HG02763 (cell line): ENCODE data around the gene ADAM19.

Experiments
- ATAC-seq: cut with Tn5 transposase; IDR thresholded peaks from one replicate; pipeline ENCODE4 v1.9.1; 2021; ENCODE audit warnings: mild to moderate bottlenecking, moderate library complexity; ENCODE audit not compliant: unreplicated experiment

The ADAM19 gene

DNA sequence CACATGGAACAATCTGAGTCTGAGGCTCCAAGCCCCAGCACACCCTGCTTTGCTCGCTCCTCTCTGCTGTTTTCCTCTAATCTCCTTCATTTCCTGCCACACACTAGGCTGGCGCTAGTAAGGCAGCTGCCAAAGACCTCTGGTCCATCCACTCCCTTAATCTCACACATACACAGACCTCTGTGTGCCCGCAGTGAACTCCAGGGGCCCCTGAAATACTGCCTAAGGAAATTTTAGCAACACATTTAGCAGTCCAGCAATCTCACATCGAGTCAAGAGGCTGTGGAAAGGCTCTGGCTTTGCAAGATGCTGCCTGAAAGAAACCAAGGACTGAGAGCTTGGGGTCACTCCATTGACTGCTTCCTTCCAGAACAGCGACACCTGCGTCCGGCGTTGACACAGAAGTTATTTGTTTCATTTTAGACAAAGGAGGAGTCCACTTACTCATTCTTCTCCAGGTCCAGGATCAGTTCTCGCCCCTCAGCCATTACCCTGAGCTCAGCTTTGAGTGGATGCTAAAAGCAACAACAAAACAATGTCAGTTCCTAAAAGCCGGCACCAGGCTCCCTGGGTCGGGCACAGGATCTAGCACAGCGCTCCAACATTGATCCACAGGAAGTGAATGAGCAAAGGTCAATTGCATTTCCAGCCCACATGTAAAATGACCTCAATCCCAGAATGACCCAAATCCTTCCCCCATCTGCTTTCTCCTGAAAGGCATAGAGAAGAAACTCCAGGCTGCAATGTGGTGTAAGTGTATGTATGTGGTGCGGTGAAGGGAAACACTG lies 11.5 kb downstream of the ADAM19 start:
- ATAC-seq = no peak

DNA sequence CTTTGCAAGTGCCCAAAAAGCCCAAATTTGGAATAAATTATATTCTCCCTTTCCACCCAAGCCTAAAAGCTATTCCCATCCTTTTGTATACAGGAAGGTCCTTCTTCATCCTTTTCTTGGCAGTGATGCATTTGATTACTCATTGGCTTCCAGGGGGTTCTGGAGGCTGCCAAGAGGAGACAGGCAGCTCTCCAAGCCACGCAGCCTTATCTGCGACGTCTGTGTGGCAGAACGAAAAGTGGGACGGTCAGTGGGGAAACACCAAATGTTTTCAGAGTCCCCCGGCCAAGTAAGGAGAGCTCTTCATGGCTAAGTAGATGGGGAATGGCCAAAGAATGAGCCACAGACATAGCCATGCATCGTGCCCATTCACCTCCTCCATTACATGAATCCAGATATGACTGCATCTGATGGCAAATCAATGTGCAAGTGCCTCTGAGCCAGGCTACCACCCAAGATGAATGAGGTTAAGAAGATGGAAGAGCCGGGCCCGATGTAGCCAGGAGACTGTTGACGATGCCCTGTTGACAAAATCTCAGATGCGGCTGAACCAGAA lies 12.1 kb downstream of the ADAM19 start:
- no peak for ATAC-seq

DNA sequence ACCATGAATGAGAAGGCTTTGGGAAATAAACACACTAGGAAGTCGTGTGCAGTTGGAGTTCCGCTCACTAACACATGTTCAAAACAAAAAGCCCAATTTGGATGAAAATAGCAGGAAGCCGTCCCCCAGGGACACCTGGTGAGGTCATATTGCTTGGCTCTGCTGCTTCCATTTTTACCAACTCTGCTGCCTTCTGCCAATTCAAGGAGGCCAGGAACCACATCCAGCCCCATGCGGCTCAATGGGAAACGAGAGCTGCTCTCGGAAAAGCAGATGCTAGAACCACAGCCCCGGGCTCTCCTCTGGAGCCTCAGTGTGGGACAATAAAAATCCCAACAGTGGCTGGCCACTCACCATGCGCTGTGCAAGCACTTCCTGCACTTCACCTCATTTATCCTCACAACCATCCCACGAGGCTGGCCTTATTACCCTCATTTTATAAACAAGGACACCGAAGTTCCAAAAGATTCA lies 13.4 kb downstream of the ADAM19 start:
- ATAC-seq = no peak

DNA sequence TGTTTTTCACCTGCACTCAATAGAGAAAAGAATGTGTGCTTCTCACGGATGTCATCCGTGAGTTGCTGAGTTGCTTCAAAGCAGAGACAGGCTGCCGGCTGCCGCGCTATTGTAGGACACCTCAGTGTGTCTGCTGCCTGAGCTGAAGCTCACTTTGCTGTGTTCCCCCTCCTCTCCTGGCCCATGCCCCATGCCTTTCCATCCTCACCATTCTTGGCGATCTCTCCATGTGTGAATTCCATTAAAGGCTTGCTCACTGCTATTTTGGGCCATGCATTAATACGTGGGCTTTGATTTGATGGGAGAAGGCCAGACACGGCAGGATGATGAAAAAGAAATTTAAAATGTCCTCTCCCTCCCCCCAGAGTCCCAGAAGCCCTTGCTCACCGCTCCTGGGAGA lies 14.5 kb downstream of the ADAM19 start:
- ATAC-seq = no peak

DNA sequence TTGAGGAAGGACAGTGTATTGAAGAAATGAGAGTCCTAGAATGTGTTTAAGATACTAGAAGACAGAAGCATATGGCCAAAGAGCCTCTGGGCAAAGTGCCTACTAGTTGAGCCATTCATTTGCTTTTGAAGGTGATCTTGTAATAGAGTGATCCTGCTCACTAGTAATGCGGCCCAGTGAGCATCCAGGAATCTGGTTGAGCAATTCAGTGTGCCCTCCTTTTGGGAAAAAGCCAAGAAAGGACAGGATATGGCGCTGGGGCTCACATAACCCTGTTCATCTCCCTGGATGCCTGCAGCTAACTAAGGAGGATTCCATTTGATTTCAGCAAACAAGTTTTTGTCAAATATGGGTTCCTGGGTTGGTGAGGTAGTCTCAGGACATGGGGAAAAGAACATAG lies 16.3 kb downstream of the ADAM19 start:
- ATAC-seq = no peak

DNA sequence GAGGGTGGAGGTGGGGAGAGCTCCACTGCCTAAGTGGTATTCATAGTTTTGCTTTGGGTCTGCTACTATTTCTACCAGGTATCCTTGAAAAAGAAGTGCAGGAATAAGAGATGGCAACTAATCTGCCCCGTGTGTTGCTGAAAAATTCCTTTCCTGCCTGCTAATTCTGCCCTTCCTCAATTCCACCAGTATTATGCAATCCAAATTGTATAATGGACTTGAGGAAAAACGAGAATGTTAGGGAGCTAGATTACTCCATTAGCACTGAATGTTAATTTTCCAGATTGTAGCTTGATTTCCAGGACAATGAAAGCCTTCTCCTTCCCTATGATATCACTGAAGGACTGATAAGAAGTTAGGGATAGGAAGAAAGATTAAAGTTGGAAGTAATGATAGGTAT lies 16.9 kb downstream of the ADAM19 start:
- no peak for ATAC-seq

DNA sequence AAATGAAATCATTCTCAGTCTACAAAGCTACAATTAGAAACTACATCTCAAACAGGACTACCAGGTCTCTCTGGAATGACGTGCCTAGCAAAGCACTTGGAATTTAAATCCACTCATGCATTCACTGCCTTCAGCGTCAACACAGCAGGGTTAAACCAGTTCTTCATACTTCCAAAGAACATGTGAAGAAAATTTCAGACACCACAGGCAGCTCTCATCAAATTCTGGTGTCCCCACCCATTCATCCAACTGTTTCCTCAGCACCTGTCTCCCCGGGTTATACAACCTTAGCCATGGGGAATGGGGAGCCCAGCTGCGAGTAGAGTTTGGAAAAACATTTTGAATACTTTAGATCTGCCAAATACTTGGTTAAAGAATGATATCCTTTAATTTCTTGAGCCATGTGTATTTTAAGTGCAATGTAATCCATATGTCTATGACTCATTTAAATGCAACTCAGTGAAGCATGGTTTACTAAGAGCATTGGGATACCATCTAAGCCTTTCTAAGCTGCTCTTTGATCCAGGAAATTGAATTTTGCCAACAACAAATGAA lies 17.5 kb downstream of the ADAM19 start:
- no peak for ATAC-seq

DNA sequence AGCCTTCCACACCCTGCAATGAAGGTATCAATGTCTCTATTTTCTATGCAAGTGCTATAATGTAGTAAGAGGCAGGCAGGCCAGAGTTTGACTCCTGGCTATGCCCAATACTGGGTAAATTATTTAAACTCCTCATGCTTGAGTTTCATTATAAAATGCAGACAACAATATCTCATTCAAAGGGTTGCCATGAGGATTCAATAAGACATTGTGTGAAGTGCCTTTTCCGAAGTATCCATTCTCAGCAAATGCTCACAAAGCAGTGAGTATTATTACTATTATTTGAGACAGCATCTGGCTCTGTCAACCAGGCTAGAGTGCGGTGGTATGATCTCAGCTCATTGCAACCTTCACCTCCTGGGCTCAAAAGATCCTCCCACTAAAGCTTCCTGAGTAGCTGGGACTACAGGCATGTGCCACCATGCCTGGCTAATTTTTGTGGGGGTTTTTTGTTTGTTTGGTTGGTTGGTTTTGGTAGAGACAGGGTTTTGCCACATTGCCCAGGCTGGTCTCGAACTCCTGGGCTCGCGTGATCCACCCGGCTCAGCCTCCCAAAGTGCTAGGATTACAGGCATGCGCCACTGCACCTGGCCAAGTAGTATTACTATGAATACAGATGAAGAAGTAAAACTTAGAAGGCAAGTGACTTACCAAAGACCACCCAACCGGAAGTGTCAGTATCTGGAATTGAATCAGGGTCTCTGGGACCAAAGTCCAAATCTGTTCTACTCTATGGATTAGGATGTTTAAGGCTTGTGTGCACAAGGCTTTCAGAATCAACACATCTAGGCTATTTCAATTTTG lies 18.8 kb downstream of the ADAM19 start:
- ATAC-seq = no peak

DNA sequence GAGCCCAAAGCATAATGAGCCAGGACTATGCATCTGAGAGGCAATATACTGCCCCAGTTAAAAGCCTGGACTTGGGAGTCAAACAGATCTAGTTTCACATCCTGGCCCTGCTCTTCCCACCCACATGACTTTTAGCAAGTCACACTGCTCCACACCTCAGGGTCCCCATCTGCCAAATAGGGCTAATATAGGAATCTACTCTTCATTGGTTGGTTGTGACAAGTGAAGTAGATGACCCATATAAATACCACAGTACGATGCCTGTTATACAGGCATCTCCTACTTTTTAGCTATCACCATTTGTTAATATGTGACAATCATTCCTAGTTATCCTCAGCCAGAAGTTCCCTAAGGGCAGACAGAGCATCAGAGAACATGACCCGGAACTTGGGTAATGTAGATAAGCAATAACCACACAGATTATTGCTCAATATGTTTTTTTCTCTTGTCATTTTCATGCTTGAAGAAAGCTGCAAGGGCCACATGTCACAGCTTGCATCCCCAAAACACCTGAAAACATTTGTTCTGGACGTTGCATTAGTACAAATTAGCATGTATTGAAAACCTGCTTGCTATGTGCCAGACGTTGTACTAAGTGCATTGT lies 20.4 kb downstream of the ADAM19 start:
- no peak for ATAC-seq

DNA sequence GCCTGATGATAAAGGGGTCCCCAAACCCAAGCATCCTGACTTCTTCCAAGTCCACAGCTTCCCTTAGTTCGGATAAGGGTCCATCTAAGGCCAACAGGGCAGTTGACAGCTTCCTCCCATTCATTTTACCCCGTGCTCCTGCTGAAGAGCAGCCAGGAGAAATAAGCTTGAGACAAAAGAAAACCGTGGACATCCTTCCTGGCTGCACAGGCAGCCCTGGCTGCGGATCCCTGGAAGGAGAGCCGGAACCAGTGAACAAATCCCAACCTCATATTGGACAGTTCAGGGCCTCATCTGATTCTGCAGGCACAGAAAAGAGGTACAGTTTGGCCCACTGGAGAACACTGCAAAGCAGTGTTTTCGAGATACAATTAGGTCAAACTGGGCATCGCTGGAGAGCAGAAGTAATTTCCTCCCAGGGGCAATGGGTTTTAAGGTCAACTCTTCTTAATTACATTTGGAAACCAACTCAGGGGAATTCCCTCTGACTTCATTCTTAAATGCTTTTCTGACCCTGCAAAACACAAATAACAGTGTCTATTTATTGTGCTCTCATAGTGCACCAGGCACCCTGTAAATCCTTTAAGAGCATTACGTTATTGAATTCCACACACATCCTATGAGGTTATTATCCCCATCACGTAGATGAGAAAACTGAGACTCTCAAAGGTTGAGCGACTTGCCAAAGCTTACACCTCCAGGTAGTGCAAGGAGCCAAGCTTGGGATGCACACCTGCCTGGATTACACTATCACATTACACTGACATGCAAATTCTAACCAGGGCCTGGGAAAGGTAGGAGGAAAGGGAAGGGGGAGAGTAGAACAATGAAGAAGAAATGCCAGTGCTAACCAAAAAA lies 21.2 kb downstream of the ADAM19 start:
- ATAC-seq = no peak

DNA sequence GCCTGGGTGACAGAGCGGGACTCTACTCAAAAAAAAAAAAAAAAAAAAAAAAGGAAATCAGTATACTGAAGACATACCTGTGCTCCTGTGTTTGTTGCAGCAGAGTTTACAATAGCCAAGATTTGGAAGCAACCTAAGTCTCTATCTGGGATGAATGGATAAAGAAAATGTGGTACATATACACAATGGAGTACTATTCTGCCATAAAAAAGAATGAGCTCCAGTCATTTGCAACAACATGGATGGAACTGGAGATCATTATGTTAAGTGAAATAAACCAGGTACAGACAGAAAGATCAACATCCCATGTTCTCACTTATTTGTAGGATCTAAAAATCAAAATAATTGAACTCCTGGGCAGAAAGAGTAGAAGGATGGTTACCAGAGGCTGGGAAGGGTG lies 22.9 kb downstream of the ADAM19 start:
- no peak for ATAC-seq

DNA sequence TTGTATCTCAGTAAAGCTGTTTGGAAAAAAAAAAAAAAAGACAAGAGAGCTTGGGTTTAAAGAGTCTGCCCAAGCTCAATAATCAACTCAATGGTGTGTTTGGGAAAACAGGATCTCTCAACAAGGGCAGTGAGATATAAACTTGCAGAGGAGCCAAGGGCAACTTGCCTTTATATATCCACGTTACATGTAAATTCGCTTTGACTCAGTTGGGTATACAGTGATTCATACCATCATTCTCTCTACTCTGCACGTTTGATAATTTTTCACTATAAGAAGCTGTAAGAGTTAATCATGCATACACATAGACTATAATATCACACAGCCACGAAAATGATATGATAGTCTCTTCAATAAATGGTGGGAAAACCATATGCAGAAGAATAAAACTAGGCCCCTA lies 24.9 kb downstream of the ADAM19 start:
- no peak for ATAC-seq

DNA sequence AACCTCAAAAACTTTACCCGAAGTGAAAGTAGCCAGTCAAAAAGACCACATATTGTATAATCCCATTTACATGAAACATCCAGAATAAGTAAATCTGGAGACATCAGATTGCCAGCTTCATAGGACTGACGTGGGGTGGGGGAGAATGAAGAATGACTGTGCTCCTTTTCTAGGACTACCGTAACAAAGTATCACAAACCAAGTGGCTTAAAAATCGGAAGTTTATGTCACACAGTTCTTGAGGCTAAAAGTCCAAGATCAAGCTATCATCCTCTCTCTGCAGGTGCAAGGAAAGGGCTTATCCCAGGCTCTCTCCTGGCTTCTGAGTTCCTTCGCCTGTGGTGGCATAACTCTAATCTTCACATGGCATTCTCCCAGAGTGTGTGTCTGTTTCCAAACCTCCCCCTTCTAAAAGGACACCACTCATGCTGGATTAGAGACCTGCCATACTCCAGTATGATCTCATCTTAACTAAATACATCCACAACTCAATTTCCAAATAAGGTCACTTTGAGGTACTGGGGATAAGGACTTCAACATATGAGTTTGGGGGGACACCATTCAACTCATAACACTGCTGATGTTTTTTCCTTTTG lies 25.5 kb downstream of the ADAM19 start:
- no peak for ATAC-seq

DNA sequence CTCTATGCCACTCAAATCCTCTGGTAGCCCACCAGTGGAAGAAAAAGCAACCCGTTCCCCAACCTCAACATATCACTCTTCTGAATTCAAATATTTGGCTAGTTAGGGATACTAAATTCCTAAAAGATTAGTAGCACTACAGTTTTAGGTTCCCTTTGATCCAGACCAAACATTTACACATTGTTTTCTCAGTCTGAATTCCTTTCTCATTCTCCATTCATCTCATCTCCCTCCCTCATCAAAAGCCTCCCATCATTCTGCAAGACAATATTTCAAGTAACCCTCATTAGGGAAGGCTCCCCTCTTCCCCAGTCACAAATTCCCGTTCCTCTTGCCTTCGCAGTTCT lies 26.3 kb downstream of the ADAM19 start:
- ATAC-seq = no peak

DNA sequence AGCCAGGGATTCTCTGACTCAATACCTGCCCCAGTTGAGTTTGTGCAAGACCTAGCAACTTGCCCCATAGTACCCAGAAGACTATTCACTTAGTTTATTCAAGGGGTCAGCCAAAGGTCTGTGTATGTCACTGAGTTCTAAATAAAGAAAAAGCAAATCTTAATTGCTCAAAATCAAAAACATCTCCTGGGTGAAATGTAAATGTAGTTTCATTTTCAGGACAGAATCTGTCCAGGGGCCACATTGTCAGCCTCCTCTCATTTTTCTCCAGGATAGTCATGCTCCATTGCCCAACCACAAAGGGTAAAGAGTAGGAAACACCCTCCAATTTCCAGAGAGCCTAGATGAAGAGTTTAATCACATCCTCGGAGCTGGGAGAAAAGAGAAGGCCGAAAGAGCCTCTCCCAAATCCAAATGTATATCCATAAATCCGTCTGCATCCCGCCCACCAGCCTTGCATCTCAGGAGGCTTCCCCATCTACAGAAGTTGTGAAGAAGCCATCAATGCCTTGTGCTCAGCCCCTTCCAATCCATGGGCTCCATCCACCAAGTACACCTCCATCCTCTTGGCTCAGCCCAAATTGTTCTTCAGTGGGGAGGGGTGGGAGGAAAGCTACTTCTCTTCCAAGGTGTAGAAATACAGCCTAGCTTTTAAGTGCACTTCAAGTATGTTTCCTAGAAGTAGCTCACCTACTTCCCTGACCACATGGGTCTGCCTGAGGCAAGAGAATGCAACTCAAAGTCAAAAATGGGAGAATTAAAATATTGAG lies 26.9 kb downstream of the ADAM19 start:
- ATAC-seq = no peak

DNA sequence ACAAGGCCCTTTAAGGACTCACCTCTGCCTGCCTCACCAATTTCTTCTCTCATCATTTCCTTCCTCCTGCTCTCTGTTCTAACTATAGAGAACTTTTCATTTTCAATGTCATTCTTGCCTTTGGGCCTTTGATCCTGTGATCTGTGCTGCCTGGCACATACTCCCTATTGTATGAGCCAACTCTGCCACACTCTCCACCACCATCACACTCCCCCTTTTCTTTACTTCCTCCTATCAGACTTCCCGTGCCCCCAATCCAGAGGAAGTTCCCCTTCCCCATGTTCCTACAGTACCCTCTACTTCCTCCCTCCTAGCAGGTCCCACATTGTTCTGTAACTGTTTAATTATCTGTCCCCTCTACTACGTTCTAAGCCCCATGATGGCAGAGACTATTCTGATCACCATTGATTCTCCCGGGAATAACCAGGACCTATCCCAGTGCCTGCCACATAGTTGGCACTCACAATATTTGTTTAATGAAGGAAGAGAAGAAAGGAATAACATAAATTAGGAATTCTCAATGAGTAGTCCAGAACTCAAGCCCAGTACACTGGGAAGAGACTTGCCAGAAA lies 27.5 kb downstream of the ADAM19 start:
- ATAC-seq = no peak

DNA sequence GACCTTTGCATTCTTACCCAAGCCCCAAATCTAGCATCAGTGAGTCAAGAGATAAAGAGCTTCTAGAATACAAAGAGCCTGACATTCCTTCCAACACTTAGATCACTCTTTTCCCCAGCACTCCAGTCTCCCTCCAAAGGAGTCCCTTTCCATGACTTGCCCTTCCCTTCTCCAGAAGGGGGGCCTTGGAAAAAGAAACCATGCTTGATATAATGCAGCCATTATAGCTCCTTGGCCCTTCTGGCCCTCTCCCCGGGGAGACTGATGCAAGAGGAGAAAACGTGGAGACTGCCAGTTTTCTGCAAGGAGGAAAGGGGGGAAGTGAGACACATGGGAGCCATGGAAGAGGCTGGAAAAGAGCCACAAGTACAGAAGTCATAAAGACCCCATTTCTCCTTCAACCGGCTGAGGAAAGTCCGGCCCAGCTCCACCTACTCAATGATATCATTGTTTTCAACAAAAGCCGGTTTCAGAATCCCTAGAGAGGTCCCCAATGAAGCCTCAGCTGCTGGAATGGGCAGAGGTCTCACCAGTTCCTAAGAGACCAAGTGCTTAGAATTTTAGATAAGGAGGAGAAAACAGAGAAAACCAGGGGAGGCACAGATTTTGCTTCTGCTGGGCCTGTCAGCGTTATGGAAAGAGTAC lies 29.0 kb downstream of the ADAM19 start:
- ATAC-seq = no peak

DNA sequence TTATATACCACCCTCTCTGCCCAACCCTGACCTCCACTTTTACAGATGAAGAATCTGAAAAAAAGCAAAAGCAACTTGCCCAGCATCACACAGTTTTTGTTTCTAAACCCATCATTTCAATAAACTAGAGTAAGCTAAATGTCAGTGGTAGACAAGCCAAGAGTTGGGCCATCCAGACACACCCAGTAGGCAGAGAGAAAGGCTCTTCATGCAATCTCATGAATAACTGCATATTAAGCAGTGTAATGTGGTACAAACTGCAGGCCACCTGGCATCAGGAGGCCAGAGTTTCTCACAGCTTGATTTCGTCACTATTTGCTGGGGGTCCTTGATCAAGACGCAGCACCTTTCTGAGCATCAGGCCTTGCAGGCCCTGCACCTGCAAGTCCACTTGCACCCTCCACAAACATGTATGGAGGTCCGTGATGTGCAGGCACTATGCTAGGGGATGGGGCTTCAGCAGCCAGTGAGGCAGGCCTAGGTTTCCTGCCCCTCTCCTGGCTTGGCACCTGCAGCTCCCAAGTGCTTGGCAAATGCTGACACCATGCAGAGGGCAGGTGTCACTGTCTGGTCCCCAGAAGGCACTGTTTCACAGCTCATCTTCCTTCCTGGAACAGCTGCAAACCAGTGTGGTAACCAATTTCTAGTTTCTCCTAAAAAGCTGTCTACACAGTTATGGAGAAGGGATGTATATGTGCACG lies 29.8 kb downstream of the ADAM19 start:
- no peak for ATAC-seq
